Measurements from ENCODE around the gene NOTCH1.

- TF ChIP-seq MAFK (IDR thresholded peaks at IDR 0.05; ENCODE audit: low read depth, low read length) (no peak), CTCF (IDR thresholded peaks at IDR 0.05; ENCODE audit: control extremely low read depth in 1 of 3, insufficient read depth in 1 of 3, low read depth in 1 of 3, low read length in 3 of 3) (no peak), EZH2 (IDR thresholded peaks at IDR 0.05; ENCODE audit: low read depth, low read length, severe bottlenecking) (no peak), USF2 (IDR thresholded peaks at IDR 0.05; ENCODE audit: low read length) (no peak), POLR2A (IDR thresholded peaks at IDR 0.05; ENCODE audit: control extremely low read depth in 1 of 2, low read depth in 2 of 2, low read length in 2 of 2) (no peak), SIN3A (conservative IDR thresholded peaks at IDR 0.05 in 1 of 2, IDR thresholded peaks at IDR 0.05 in 1 of 2; ENCODE audit: low read depth in 1 of 2, low read length in 2 of 2) (no peak), ATF2 (IDR thresholded peaks at IDR 0.05; ENCODE audit: low read length) (no peak), EP300 (IDR thresholded peaks at IDR 0.05; ENCODE audit: borderline replicate concordance in 1 of 2, low read depth in 2 of 2, low read length in 2 of 2) (no peak)
These were observed 11.5 kb downstream of the NOTCH1 start for GRCh38 chr9:136534366-136534765.
